SK-N-SH (cell line): ENCODE measurements around the gene ZMIZ1. TPM values are rescaled to one million over a fixed set of nuclear protein-coding genes. Genes with fewer than 3 reads are reported as not detected.

Experiments used
- CTCF ChIA-PET: fragments of 300-600, 350-600 bp; formaldehyde crosslinking; extraction: SDS; loops from one replicate; lab custom pipeline; 2021; lab: Yijun Ruan, JAX
- POLR2A ChIA-PET: fragments of 350-600 bp; sonication (Branson Sonifier 250); formaldehyde crosslinking; extraction: SDS; loops from one replicate; lab custom pipeline; 2020; ENCODE audit warnings: antibody characterized with exemption, inconsistent platforms; lab: Yijun Ruan, JAX
- DNase-seq: peaks from one replicate; pipeline ENCODE4 v3.0.0; 2012
- H2AFZ ChIP-seq: fragments of 200-600 bp; sonication (generic); 2 replicates; pipeline ENCODE4 v1.8.1; 2016; ENCODE audit warnings: antibody characterized with exemption, mild to moderate bottlenecking, low read depth
- H3F3A ChIP-seq: fragments of 200-600 bp; sonication (generic); replicated peaks from 2 replicates; pipeline ENCODE3; 2016; ENCODE audit warnings: antibody characterized with exemption, mild to moderate bottlenecking; ENCODE audit not compliant: insufficient read depth
- H3K27ac ChIP-seq, 2 experiments: fragments of 200-500 bp in 1 of 2; fragments of 200-600 bp in 1 of 2; sonication (Bioruptor generic) in 1 of 2; sonication (generic), shearing (Covaris generic) in 1 of 2; 2 replicates each; pipeline versions ENCODE4 v1.5.1 to v1.6.1; 2014 to 2016; ENCODE audit warnings: low read depth in 2 of 2, inconsistent platforms in 1 of 2, low read length in 1 of 2, mild to moderate bottlenecking in 1 of 2, mixed read lengths in 1 of 2
- H3K27me3 ChIP-seq: fragments of 200-600 bp; sonication (generic), shearing (Covaris generic); 2 replicates; pipeline ENCODE4 v1.6.1; 2016; ENCODE audit warnings: mixed run types; ENCODE audit not compliant: insufficient read depth
- H3K36me3 ChIP-seq, 2 experiments: fragments of 200-500 bp in 1 of 2; fragments of 200-600 bp in 1 of 2; sonication (Bioruptor generic) in 1 of 2; sonication (generic) in 1 of 2; replicated peaks in 1 of 2; 2 replicates each; pipeline versions ENCODE3 to v1.5.1; 2014 to 2016; ENCODE audit warnings: low read length in 1 of 2, mild to moderate bottlenecking in 1 of 2; ENCODE audit not compliant: insufficient read depth in 2 of 2, control insufficient read depth in 1 of 2
- H3K4me1 ChIP-seq, 2 experiments: fragments of 200-500 bp in 1 of 2; fragments of 200-600 bp in 1 of 2; sonication (Bioruptor generic) in 1 of 2; sonication (generic), shearing (Covaris generic) in 1 of 2; 2 replicates each; pipeline versions ENCODE4 v1.5.1 to v1.6.1; 2014 to 2016; ENCODE audit warnings: low read depth in 1 of 2, low read length in 1 of 2, mixed run types in 1 of 2; ENCODE audit not compliant: insufficient read depth in 2 of 2, control insufficient read depth in 1 of 2
- H3K4me2 ChIP-seq: fragments of 200-600 bp; sonication (generic), shearing (Covaris generic); 2 replicates; pipeline ENCODE4 v1.6.1; 2017; ENCODE audit warnings: mixed run types
- H3K4me3 ChIP-seq, 2 experiments: fragments of 200-500 bp in 1 of 2; fragments of 200-600 bp in 1 of 2; sonication (Bioruptor generic) in 1 of 2; sonication (generic), shearing (Covaris generic) in 1 of 2; 2 replicates each; pipeline versions ENCODE4 v1.5.1 to v1.8.1; 2014 to 2016; ENCODE audit warnings: low read depth in 2 of 2, inconsistent platforms in 1 of 2, low read length in 1 of 2, mild to moderate bottlenecking in 1 of 2, mixed read lengths in 1 of 2, moderate library complexity in 1 of 2
- H3K79me2 ChIP-seq: fragments of 200-600 bp; sonication (generic); 2 replicates; pipeline ENCODE4 v1.8.1; 2017; ENCODE audit warnings: mild to moderate bottlenecking; ENCODE audit not compliant: insufficient read depth
- H3K9ac ChIP-seq: fragments of 200-600 bp; sonication (generic); 2 replicates; pipeline ENCODE4 v1.6.1; 2017; ENCODE audit warnings: mixed run types
- H3K9me2 ChIP-seq: fragments of 200-600 bp; sonication (generic); 2 replicates; pipeline ENCODE4 v1.6.1; 2017; ENCODE audit warnings: mixed run types
- H3K9me3 ChIP-seq: fragments of 200-600 bp; sonication (generic); 2 replicates; pipeline ENCODE4 v1.6.1; 2017; ENCODE audit warnings: mixed run types, mild to moderate bottlenecking, moderate library complexity
- H4K20me1 ChIP-seq: fragments of 200-600 bp; sonication (generic); 2 replicates; pipeline ENCODE4 v1.6.1; 2017; ENCODE audit warnings: mild to moderate bottlenecking, mixed run types; ENCODE audit not compliant: insufficient read depth
- CHD2 ChIP-seq: fragments of 150-350 bp; IDR thresholded peaks from 2 replicates; pipeline ENCODE4 v1.6.1; 2018; ENCODE audit warnings: low read length; ENCODE audit not compliant: partially characterized antibody
- EP300 ChIP-seq, 2 experiments: IDR thresholded peaks; 2 replicates each; pipeline versions ENCODE4 v1.4.0 to v1.6.1; 2012; ENCODE audit warnings: borderline replicate concordance in 1 of 2, low read depth in 1 of 2, low read length in 1 of 2
- FOXJ3 ChIP-seq: sonication (generic); formaldehyde crosslinking; IDR thresholded peaks from 2 replicates; pipeline ENCODE4 v1.5.1; 2020; ENCODE audit warnings: mild to moderate bottlenecking, missing genetic modification reagents
- FOXM1 ChIP-seq: IDR thresholded peaks from 2 replicates; pipeline ENCODE4 v1.4.0; 2012; ENCODE audit warnings: low read depth, mild to moderate bottlenecking
- GABPA ChIP-seq: IDR thresholded peaks from 2 replicates; pipeline ENCODE4 v1.4.0; 2012; ENCODE audit warnings: low read depth, mild to moderate bottlenecking
- MXI1 ChIP-seq: IDR thresholded peaks from 2 replicates; pipeline ENCODE4 v1.6.1; 2012; ENCODE audit warnings: mild to moderate bottlenecking, low read depth, low read length, improper control_type of control experiment
- NFIC ChIP-seq: IDR thresholded peaks from 2 replicates; pipeline ENCODE4 v1.4.0; 2012; ENCODE audit warnings: borderline replicate concordance
- POLR2AphosphoS5 ChIP-seq: IDR thresholded peaks from 2 replicates; pipeline ENCODE4 v1.6.1; 2012; ENCODE audit warnings: low read depth, low read length
- RAD21 ChIP-seq: IDR thresholded peaks from 2 replicates; pipeline ENCODE4 v1.6.1; 2012; ENCODE audit warnings: mild to moderate bottlenecking, low read length
- RFX5 ChIP-seq: IDR thresholded peaks from 2 replicates; pipeline ENCODE4 v1.6.1; 2012; ENCODE audit warnings: mild to moderate bottlenecking, improper control_type of control experiment, low read length
- SIN3A ChIP-seq: IDR thresholded peaks from 2 replicates; pipeline ENCODE4 v1.6.1; 2012; ENCODE audit warnings: low read depth, mild to moderate bottlenecking, low read length, moderate library complexity, borderline replicate concordance
- TCF12 ChIP-seq: IDR thresholded peaks from 2 replicates; pipeline ENCODE4 v1.4.0; 2012
- TEAD4 ChIP-seq: IDR thresholded peaks from 2 replicates; pipeline ENCODE4 v1.4.0; 2012; ENCODE audit warnings: mild to moderate bottlenecking, borderline replicate concordance; ENCODE audit not compliant: insufficient read depth
- YY1 ChIP-seq: IDR thresholded peaks from 2 replicates; pipeline ENCODE4 v1.4.0; 2012; ENCODE audit warnings: low read depth, mild to moderate bottlenecking
- WGBS: methylation state at CpG from one replicate; pipeline ENCODE4 v1.1.6; 2017; ENCODE audit warnings: low lambda C conversion rate; 5-methylcytosine and 5-hydroxymethylcytosine counted together
- polyA plus RNA-seq, 3 experiments: library from polyadenylated mRNA; depleted of rRNA; stranded (reverse); fragments of >200 nt; gene quantifications; 2 replicates each; pipeline ENCODE4 v1.2.3, GENCODE V29; 2012
- TF ChIP-seq, protein P1 (sequence below): fragments of 150-350 bp; IDR thresholded peaks from 2 replicates; pipeline ENCODE4 v1.6.1; 2017; ENCODE audit warnings: antibody characterized with exemption, low read length, low read depth, borderline replicate concordance
- TF ChIP-seq, protein P2 (sequence below): IDR thresholded peaks from 2 replicates; pipeline ENCODE4 v1.4.0; 2012; ENCODE audit warnings: low read depth
- TF ChIP-seq, protein P3 (sequence below): IDR thresholded peaks from 2 replicates; pipeline ENCODE4 v1.6.1; 2012; ENCODE audit warnings: mild to moderate bottlenecking, low read depth, low read length, moderate library complexity
- TF ChIP-seq, protein P4 (sequence below): fragments of 200-600 bp; sonication (generic); IDR thresholded peaks from 2 replicates; pipeline ENCODE4 v1.6.1; 2017; ENCODE audit warnings: antibody characterized with exemption, mild to moderate bottlenecking, moderate library complexity
- TF ChIP-seq, protein P5 (sequence below): IDR thresholded peaks from 2 replicates; pipeline ENCODE4 v1.4.0; 2012; ENCODE audit warnings: low read depth, borderline replicate concordance
- TF ChIP-seq, protein P6 (sequence below): fragments of 150-350 bp; IDR thresholded peaks from 2 replicates; pipeline ENCODE4 v1.6.1; 2016; ENCODE audit warnings: mild to moderate bottlenecking, low read depth, low read length

ZMIZ1 gene
- polyA plus RNA-seq, 1 of the 3 experiments (the other 2 are of a cell fraction), result 23.5 TPM

DNA sequence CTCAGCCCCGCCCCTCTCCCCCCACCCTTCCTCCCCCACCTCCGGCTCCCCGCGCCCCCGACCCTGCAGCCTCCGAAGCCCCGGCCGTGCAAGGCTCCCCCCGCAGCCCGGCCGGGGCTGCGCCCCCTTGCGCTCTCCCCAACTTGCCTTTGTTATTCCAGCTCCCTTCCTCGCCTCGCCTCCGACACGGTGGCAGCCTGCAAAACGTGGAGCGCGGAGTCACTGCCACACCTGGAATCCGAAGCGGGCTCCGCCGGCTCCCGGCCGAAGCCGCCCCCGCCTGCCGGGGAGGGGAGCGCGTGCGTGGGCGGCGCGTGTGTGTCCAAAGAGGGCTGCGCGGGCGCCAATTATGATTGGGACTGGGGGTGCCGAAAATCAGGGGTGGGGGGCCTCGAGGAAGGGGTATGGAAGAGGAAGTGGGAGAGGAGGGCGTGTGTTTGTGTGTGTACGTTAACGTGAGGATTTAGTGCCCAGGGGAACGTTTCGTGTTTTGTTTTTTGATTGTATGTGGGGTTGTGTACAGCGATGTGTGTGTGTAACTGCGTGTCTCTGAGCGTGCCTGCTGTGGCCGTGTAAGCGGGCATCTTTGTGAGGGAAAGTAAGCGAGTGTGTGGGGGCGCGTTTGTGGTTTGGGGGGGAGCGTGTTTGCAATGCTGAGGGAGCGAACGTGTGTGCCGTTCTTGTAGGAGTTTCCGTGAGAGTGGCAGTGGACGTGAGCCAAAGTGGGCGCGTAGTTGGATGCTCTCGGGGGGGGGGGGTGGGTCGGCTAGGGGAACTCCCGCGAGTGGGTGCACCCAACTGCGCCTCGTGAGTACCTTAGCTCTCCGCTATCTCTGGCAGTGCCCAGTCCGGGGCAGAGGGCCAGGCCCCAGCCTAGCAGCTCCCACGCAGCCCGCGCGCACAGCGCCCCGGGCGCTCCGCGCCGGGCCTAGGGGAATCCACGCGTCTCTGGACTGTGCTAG is 1.2 kb upstream of the ZMIZ1 start:
- 3% methylated on average over 48 of the region's 81 CpGs for WGBS
- DNase-seq, result peak; percentile 97
- 0 out of 2 replicates have a peak, but pooled peaks have one; percentile 12 for TF ChIP-seq FOXM1
- TF ChIP-seq, protein P1, sequence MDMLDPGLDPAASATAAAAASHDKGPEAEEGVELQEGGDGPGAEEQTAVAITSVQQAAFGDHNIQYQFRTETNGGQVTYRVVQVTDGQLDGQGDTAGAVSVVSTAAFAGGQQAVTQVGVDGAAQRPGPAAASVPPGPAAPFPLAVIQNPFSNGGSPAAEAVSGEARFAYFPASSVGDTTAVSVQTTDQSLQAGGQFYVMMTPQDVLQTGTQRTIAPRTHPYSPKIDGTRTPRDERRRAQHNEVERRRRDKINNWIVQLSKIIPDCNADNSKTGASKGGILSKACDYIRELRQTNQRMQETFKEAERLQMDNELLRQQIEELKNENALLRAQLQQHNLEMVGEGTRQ, result no peak
- TF ChIP-seq, protein P2, sequence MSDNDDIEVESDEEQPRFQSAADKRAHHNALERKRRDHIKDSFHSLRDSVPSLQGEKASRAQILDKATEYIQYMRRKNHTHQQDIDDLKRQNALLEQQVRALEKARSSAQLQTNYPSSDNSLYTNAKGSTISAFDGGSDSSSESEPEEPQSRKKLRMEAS, result peak; percentile 86
- peak; percentile 87 for TF ChIP-seq FOXJ3 (CRISPR knock-in tag)
- no peak; the same call in 1 of the 2 replicates for TF ChIP-seq TCF12
- peak; percentile 61; the same call in 1 of the 2 replicates for TF ChIP-seq TEAD4
- peak; percentile 22; the same call in 1 of the 2 replicates for TF ChIP-seq NFIC
- TF ChIP-seq RFX5, result no peak
- 0 out of 2 replicates have a peak, but pooled peaks have one; percentile 22 for TF ChIP-seq POLR2AphosphoS5
- peak; percentile 31 to 71; a peak in 1 of 4 replicates for TF ChIP-seq EP300 (IDR thresholded peaks at IDR 0.05; ENCODE audit: borderline replicate concordance in 1 of 2, low read depth in 1 of 2, low read length in 1 of 2)
- TF ChIP-seq RAD21, result peak; percentile 67
- TF ChIP-seq CHD2, result peak; percentile 41
- peak; percentile 47; the same call in 1 of the 2 replicates for TF ChIP-seq MXI1
- TF ChIP-seq SIN3A, result no peak
- TF ChIP-seq, protein P3, sequence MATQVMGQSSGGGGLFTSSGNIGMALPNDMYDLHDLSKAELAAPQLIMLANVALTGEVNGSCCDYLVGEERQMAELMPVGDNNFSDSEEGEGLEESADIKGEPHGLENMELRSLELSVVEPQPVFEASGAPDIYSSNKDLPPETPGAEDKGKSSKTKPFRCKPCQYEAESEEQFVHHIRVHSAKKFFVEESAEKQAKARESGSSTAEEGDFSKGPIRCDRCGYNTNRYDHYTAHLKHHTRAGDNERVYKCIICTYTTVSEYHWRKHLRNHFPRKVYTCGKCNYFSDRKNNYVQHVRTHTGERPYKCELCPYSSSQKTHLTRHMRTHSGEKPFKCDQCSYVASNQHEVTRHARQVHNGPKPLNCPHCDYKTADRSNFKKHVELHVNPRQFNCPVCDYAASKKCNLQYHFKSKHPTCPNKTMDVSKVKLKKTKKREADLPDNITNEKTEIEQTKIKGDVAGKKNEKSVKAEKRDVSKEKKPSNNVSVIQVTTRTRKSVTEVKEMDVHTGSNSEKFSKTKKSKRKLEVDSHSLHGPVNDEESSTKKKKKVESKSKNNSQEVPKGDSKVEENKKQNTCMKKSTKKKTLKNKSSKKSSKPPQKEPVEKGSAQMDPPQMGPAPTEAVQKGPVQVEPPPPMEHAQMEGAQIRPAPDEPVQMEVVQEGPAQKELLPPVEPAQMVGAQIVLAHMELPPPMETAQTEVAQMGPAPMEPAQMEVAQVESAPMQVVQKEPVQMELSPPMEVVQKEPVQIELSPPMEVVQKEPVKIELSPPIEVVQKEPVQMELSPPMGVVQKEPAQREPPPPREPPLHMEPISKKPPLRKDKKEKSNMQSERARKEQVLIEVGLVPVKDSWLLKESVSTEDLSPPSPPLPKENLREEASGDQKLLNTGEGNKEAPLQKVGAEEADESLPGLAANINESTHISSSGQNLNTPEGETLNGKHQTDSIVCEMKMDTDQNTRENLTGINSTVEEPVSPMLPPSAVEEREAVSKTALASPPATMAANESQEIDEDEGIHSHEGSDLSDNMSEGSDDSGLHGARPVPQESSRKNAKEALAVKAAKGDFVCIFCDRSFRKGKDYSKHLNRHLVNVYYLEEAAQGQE, result no peak
- peak; percentile 73 for TF ChIP-seq YY1
- TF ChIP-seq GABPA, result no peak
- TF ChIP-seq, protein P4, sequence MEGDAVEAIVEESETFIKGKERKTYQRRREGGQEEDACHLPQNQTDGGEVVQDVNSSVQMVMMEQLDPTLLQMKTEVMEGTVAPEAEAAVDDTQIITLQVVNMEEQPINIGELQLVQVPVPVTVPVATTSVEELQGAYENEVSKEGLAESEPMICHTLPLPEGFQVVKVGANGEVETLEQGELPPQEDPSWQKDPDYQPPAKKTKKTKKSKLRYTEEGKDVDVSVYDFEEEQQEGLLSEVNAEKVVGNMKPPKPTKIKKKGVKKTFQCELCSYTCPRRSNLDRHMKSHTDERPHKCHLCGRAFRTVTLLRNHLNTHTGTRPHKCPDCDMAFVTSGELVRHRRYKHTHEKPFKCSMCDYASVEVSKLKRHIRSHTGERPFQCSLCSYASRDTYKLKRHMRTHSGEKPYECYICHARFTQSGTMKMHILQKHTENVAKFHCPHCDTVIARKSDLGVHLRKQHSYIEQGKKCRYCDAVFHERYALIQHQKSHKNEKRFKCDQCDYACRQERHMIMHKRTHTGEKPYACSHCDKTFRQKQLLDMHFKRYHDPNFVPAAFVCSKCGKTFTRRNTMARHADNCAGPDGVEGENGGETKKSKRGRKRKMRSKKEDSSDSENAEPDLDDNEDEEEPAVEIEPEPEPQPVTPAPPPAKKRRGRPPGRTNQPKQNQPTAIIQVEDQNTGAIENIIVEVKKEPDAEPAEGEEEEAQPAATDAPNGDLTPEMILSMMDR, result peak; percentile 21; the same call in 1 of the 2 replicates
- TF ChIP-seq, protein P5, sequence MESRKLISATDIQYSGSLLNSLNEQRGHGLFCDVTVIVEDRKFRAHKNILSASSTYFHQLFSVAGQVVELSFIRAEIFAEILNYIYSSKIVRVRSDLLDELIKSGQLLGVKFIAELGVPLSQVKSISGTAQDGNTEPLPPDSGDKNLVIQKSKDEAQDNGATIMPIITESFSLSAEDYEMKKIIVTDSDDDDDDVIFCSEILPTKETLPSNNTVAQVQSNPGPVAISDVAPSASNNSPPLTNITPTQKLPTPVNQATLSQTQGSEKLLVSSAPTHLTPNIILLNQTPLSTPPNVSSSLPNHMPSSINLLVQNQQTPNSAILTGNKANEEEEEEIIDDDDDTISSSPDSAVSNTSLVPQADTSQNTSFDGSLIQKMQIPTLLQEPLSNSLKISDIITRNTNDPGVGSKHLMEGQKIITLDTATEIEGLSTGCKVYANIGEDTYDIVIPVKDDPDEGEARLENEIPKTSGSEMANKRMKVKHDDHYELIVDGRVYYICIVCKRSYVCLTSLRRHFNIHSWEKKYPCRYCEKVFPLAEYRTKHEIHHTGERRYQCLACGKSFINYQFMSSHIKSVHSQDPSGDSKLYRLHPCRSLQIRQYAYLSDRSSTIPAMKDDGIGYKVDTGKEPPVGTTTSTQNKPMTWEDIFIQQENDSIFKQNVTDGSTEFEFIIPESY, result no peak
- TF ChIP-seq, protein P6, sequence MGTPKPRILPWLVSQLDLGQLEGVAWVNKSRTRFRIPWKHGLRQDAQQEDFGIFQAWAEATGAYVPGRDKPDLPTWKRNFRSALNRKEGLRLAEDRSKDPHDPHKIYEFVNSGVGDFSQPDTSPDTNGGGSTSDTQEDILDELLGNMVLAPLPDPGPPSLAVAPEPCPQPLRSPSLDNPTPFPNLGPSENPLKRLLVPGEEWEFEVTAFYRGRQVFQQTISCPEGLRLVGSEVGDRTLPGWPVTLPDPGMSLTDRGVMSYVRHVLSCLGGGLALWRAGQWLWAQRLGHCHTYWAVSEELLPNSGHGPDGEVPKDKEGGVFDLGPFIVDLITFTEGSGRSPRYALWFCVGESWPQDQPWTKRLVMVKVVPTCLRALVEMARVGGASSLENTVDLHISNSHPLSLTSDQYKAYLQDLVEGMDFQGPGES, result no peak

More for the DNA sequence above, 1.2 kb upstream of the ZMIZ1 start:
- CTCF ChIA-PET, result interaction anchor here (0.6 to 14.5 kb wide), 41 partner anchors 11 to 1020 kb away, joined by 3 to 129 read pairs (median 4); no protein-coding TSS in a partner anchor
- peak overlapping the region; percentile 93 to 99 for H3K4me3 ChIP-seq
- H3K27ac ChIP-seq, result peak overlapping the region; percentile 88 to 97; a peak in 3 of 4 replicates
- peaks cover 6 to 31% of the 10 kb centered on the region in 2 experiments for H3K4me1 ChIP-seq
- no peaks in the 10 kb centered on the region for H3K27me3 ChIP-seq
- peak overlapping the region; percentile 89 for H3K4me2 ChIP-seq
- H3K79me2 ChIP-seq, result peaks cover 36% of the 10 kb centered on the region
- H3F3A ChIP-seq, result peaks cover 7% of the 10 kb centered on the region
- H3K9me2 ChIP-seq, result no peaks in the 10 kb centered on the region
- peak overlapping the region; percentile 70 for H3K9ac ChIP-seq
- peak overlapping the region; percentile 75 for H2AFZ ChIP-seq
- H3K9me3 ChIP-seq, result no peaks in the 10 kb centered on the region
- H3K36me3 ChIP-seq, result no peaks in the 10 kb centered on the region
- peaks cover 22% of the 10 kb centered on the region for H4K20me1 ChIP-seq
- POLR2A ChIA-PET, result interaction anchor here (0.7 to 1.8 kb wide), 12 partner anchors 43 to 1020 kb away, joined by 3 to 11 read pairs (median 4); no protein-coding TSS in a partner anchor
